ENCODE measurements around the gene ZNF711.
"Not testable (repeated sequence)": the region's sequence is repeated elsewhere in the genome, so short reads cannot be mapped to it uniquely, and the experiment has no call there.

ZNF711 gene

GRCh38 chrX:85243761-85244449 lies at the start of gene ZNF711, which contains the start of gene SATL1:
Gene ZNF711, plus strand, starts transcription at chrX:85243991. Its CDS starts 3,582 bp downstream, at chrX:85247573.
Gene SATL1, minus strand, starts transcription at chrX:85243779. Its CDS starts 134,811 bp downstream, at chrX:85108968.
- no peak for DNase-seq

- no peak for DNase-seq
Measured at GRCh38 chrX:85196319-85196718, 47.5 kb upstream of the ZNF711 start.

- DNase-seq = no peak
Measured at GRCh38 chrX:85203461-85203970, 40.3 kb upstream of the ZNF711 start.

GRCh38 chrX:85213792-85214530 lies 29.8 kb upstream of the ZNF711 start:
- DNase-seq = no peak

GRCh38 chrX:85215946-85216345 lies 27.8 kb upstream of the ZNF711 start:
- DNase-seq = no peak

GRCh38 chrX:85221361-85221760 lies 22.4 kb upstream of the ZNF711 start:
- DNase-seq = no peak

- DNase-seq = no peak
Measured at GRCh38 chrX:85223359-85223758, 20.4 kb upstream of the ZNF711 start.

- no peak for DNase-seq
Measured at GRCh38 chrX:85243155-85243554, 636 bp upstream of the ZNF711 start.

- DNase-seq = no peak
Measured at GRCh38 chrX:85244450-85245211, 840 bp downstream of the ZNF711 start.

GRCh38 chrX:85285286-85285685 lies 41.5 kb downstream of the ZNF711 start:
- DNase-seq = not testable (repeated sequence)

- no peak for DNase-seq
Measured at GRCh38 chrX:85288992-85289723, 45.4 kb downstream of the ZNF711 start.

- DNase-seq = no peak
Measured at GRCh38 chrX:85303544-85303943, 59.8 kb downstream of the ZNF711 start.

- no peak for DNase-seq
Measured at GRCh38 chrX:85309717-85310116, 65.9 kb downstream of the ZNF711 start.

- not testable (repeated sequence) for DNase-seq
Measured at GRCh38 chrX:85311348-85311747, 67.6 kb downstream of the ZNF711 start.

All from activated CD4-positive, CD25-positive, alpha-beta regulatory T cell treated with anti-CD3 and anti-CD28 coated beads, Interleukin-2, amount 50 U/mL, for 72 hours (primary cell).